Measurements from ENCODE around the gene SCARB1. TPM values are rescaled to one million over a fixed set of nuclear protein-coding genes. Genes with fewer than 3 reads are reported as not detected.

SCARB1 gene
- total and polyA plus RNA-seq, 2 of the 13 experiments (the other 11 are each of a cell fraction or from before 2014, with no cell fraction given): 63.4 to 160 TPM

- no peak for TF ChIP-seq ZBTB40 (IDR thresholded peaks at IDR 0.05)
- 0 out of 2 replicates have a peak, but pooled peaks have one; percentile 18 for TF ChIP-seq ZBTB40 (CRISPR knock-in tag; IDR thresholded peaks at IDR 0.05)
- no peak for TF ChIP-seq ZNF460 (CRISPR knock-in tag; IDR thresholded peaks at IDR 0.05; ENCODE audit: borderline replicate concordance)
- TF ChIP-seq ZFP91 (CRISPR knock-in tag; IDR thresholded peaks at IDR 0.05; ENCODE audit: borderline replicate concordance): peak; percentile 39; the same call in 1 of the 2 replicates
- no peak for TF ChIP-seq ZKSCAN1 (IDR thresholded peaks at IDR 0.05; ENCODE audit: low read length)
- TF ChIP-seq CREB1 (IDR thresholded peaks at IDR 0.05): no peak
- TF ChIP-seq CREB1 (CRISPR knock-in tag; IDR thresholded peaks at IDR 0.05): no peak
- TF ChIP-seq ZMYM2 (CRISPR knock-in tag; IDR thresholded peaks at IDR 0.05): 0 out of 2 replicates have a peak, but pooled peaks have one; percentile 45
- TF ChIP-seq FOXO1 (CRISPR knock-in tag; IDR thresholded peaks at IDR 0.05): no peak
- TF ChIP-seq ATF7-NPFF (CRISPR knock-in tag; IDR thresholded peaks at IDR 0.05; ENCODE audit: low read depth): 0 out of 2 replicates have a peak, but pooled peaks have one; percentile 37
- TF ChIP-seq, protein P1, sequence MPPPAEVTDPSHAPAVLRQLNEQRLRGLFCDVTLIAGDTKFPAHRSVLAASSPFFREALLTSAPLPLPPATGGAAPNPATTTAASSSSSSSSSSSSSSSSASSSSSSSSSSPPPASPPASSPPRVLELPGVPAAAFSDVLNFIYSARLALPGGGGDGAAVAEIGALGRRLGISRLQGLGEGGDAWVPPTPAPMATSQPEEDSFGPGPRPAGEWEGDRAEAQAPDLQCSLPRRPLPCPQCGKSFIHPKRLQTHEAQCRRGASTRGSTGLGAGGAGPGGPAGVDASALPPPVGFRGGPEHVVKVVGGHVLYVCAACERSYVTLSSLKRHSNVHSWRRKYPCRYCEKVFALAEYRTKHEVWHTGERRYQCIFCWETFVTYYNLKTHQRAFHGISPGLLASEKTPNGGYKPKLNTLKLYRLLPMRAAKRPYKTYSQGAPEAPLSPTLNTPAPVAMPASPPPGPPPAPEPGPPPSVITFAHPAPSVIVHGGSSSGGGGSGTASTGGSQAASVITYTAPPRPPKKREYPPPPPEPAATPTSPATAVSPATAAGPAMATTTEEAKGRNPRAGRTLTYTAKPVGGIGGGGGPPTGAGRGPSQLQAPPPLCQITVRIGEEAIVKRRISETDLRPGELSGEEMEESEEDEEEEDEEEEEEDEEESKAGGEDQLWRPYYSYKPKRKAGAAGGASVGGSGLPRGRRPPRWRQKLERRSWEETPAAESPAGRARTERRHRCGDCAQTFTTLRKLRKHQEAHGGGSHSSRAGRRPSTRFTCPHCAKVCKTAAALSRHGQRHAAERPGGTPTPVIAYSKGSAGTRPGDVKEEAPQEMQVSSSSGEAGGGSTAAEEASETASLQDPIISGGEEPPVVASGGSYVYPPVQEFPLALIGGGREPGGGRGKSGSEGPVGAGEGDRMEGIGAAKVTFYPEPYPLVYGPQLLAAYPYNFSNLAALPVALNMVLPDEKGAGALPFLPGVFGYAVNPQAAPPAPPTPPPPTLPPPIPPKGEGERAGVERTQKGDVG (CRISPR knock-in tag; IDR thresholded peaks at IDR 0.05; ENCODE audit: borderline replicate concordance): peak; percentile 72; the same call in 1 of the 2 replicates
Measured at GRCh38 chr12:124872068-124872719, 8.5 kb upstream of the SCARB1 start (continued).
